NT2/D1 (cell line): Measurements from ENCODE around the gene RNPS1.

ENCODE experiments used
- YY1 ChIP-seq: IDR thresholded peaks from 2 replicates; pipeline ENCODE4 v1.6.1; 2011; ENCODE audit not compliant: insufficient read length, insufficient read depth
- ZNF274 ChIP-seq: IDR thresholded peaks from 2 replicates; pipeline ENCODE4 v1.6.1; 2011; ENCODE audit warnings: mild to moderate bottlenecking, low read depth, low read length

- TF ChIP-seq ZNF274 (no peak), YY1 (no peak)
Measured at GRCh38 chr16:2234813-2235170, 33.1 kb downstream of the RNPS1 start.
